Parathyroid adenoma (tissue), 2 donors: Measurements from ENCODE around the gene MAPKAPK3.

ENCODE experiments used
- H2AFZ ChIP-seq: fragments of 300-600 bp; sonication (generic); one replicate; pipeline ENCODE4 v1.7.0; 2017; ENCODE audit warnings: antibody characterized with exemption, mild to moderate bottlenecking
- H3K27ac ChIP-seq: fragments of 300-600 bp; sonication (generic); one replicate; pipeline ENCODE4 v1.7.0; 2017
- H3K27me3 ChIP-seq: fragments of 300-600 bp; sonication (generic); one replicate; pipeline ENCODE4 v1.7.0; 2017; ENCODE audit warnings: low read length; ENCODE audit not compliant: control insufficient read depth, insufficient read depth
- H3K36me3 ChIP-seq: fragments of 300-600 bp; sonication (generic); one replicate; pipeline ENCODE4 v1.7.0; 2017; ENCODE audit warnings: low read length; ENCODE audit not compliant: control insufficient read depth, insufficient read depth
- H3K4me1 ChIP-seq: fragments of 300-600 bp; sonication (generic); one replicate; pipeline ENCODE4 v1.7.0; 2017; ENCODE audit warnings: control low read depth
- H3K4me2 ChIP-seq: fragments of 300-600 bp; sonication (generic); one replicate; pipeline ENCODE4 v1.7.0; 2017; ENCODE audit warnings: low read length
- H3K4me3 ChIP-seq: fragments of 300-600 bp; sonication (generic); one replicate; pipeline ENCODE4 v1.7.0; 2017; ENCODE audit warnings: low read depth, low read length
- H3K79me2 ChIP-seq: fragments of 300-600 bp; sonication (generic); one replicate; pipeline ENCODE4 v1.7.0; 2017; ENCODE audit warnings: control low read depth
- H3K9ac ChIP-seq: fragments of 300-600 bp; sonication (generic); one replicate; pipeline ENCODE4 v1.7.0; 2017; ENCODE audit warnings: mild to moderate bottlenecking
- H3K9me3 ChIP-seq: fragments of 300-600 bp; sonication (generic); one replicate; pipeline ENCODE4 v1.7.0; 2017; ENCODE audit warnings: low read length; ENCODE audit not compliant: control insufficient read depth
- CTCF ChIP-seq: fragments of 300-600 bp; sonication (generic); IDR thresholded peaks from one replicate; pipeline ENCODE4 v1.7.0; 2017; ENCODE audit warnings: antibody characterized with exemption, mild to moderate bottlenecking
- donor health status: primary hyperparathyroidism.

MAPKAPK3 gene

GRCh38 chr3:50582083-50582482 lies 34.9 kb upstream of the MAPKAPK3 start:
- no peaks in the 10 kb centered on the region for H3K36me3 ChIP-seq
- H3K4me3 ChIP-seq: no peak overlapping the region
- no peaks in the 10 kb centered on the region for H3K27me3 ChIP-seq
- no peak for TF ChIP-seq CTCF
- no peak overlapping the region for H2AFZ ChIP-seq
- H3K4me2 ChIP-seq: no peak overlapping the region
- H3K4me1 ChIP-seq: peaks cover 2% of the 10 kb centered on the region
- no peaks in the 10 kb centered on the region for H3K79me2 ChIP-seq
- H3K9ac ChIP-seq: no peak overlapping the region
- no peaks in the 10 kb centered on the region for H3K9me3 ChIP-seq
- no peak overlapping the region for H3K27ac ChIP-seq

DNA sequence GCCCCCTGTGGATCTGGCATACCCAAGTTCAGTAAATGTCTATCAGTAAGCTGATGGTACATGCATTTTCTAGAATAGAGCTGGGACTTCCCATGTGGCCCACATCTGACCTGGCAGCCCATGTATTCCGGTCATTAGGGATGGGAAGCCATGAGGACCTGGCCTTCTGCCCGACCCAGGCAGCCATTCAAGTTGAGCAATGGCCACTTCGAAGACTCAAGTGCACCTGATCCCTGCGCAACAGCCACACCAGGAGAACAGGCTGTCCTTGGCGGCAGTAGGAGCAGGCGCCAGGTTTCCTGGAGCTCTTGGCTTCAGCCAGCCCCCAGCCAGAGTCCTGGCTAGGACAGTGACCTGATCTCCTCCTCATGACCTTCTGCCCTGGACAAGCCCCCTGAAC lies 33.1 kb upstream of the MAPKAPK3 start:
- Histone ChIP-seq H3K27ac (no peak overlapping the region), H3K4me3 (no peak overlapping the region), H2AFZ (no peak overlapping the region), H3K4me2 (no peak overlapping the region), H3K27me3 (no peaks in the 10 kb centered on the region), H3K36me3 (no peaks in the 10 kb centered on the region), H3K79me2 (no peaks in the 10 kb centered on the region), H3K4me1 (peaks cover 17% of the 10 kb centered on the region), H3K9me3 (no peaks in the 10 kb centered on the region), H3K9ac (no peak overlapping the region)
- TF ChIP-seq CTCF: no peak

DNA sequence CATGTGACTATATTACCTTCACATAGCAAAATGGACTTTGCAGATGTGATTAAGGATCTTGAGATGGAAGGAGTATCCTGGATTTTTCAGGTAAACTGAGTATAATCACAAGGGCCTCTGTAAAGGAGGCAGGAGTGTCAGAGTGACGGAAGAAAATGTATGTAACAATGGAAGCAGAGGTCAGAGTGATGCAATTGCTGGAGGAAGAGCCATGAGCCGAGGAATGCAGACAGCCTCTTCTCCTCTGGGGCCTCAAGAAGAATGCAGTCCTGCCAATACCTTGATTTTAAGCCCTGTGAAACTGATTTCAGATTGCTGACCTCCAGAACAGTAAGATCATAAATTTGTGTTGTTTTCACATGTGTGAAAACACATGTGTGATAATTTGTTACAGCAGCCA lies 32.6 kb upstream of the MAPKAPK3 start:
- Histone ChIP-seq H3K9me3 (no peaks in the 10 kb centered on the region), H3K79me2 (no peaks in the 10 kb centered on the region), H2AFZ (no peak overlapping the region), H3K4me1 (peaks cover 17% of the 10 kb centered on the region), H3K36me3 (no peaks in the 10 kb centered on the region), H3K4me2 (no peak overlapping the region), H3K27ac (no peak overlapping the region), H3K9ac (no peak overlapping the region), H3K4me3 (no peak overlapping the region), H3K27me3 (no peaks in the 10 kb centered on the region)
- TF ChIP-seq CTCF: no peak

GRCh38 chr3:50585919-50586762 lies 30.8 kb upstream of the MAPKAPK3 start:
- Histone ChIP-seq H3K27ac (no peak overlapping the region), H3K4me2 (no peak overlapping the region), H3K9ac (no peak overlapping the region), H3K36me3 (no peaks in the 10 kb centered on the region), H3K9me3 (no peaks in the 10 kb centered on the region), H2AFZ (no peak overlapping the region), H3K4me1 (peaks cover 19% of the 10 kb centered on the region), H3K4me3 (no peak overlapping the region), H3K27me3 (no peaks in the 10 kb centered on the region), H3K79me2 (no peaks in the 10 kb centered on the region)
- TF ChIP-seq CTCF: no peak

DNA sequence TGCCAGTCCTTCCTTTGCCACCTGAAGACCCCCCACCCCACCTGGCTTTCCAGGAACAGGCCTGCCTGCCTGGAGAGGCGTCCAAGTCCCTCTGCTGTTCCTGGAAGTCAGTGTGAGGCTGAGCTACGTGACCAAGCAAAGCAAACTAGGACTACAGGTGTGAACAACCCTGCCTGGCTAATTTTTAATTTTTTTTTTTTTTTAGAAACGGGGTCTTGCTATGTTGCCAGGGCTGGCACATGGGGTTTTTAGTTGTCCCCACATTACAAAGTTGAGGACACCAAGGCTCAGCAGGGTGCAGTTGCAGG lies 30.2 kb upstream of the MAPKAPK3 start:
- H3K4me3 ChIP-seq: no peak overlapping the region
- no peak overlapping the region for H3K9ac ChIP-seq
- no peaks in the 10 kb centered on the region for H3K9me3 ChIP-seq
- H3K27me3 ChIP-seq: no peaks in the 10 kb centered on the region
- no peaks in the 10 kb centered on the region for H3K79me2 ChIP-seq
- H3K36me3 ChIP-seq: no peaks in the 10 kb centered on the region
- peaks cover 21% of the 10 kb centered on the region for H3K4me1 ChIP-seq
- no peak overlapping the region for H2AFZ ChIP-seq
- H3K27ac ChIP-seq: no peak overlapping the region
- TF ChIP-seq CTCF: no peak
- no peak overlapping the region for H3K4me2 ChIP-seq
